ENCODE data around the gene KCNJ3. TPM values are rescaled to one million over a fixed set of nuclear protein-coding genes. Genes with fewer than 3 reads are reported as not detected.

KCNJ3 gene
- polyA plus RNA-seq, 3 donors, result not detected

GRCh38 chr2:154686162-154686561 is 12.3 kb upstream of the KCNJ3 start:
- Histone ChIP-seq H3K27ac (ENCODE audit: low read depth in 1 of 2, low read length in 2 of 2) (no peak overlapping the region), H3K4me2 (replicated peaks; ENCODE audit: extremely low read depth, low read length, poor library complexity, severe bottlenecking) (no peak overlapping the region), H2AFZ (ENCODE audit: insufficient read depth, low read depth, low read length, poor library complexity, severe bottlenecking) (no peak overlapping the region), H3K4me3 (replicated peaks in 1 of 3; ENCODE audit: low read depth in 2 of 3, low read length in 3 of 3) (no peak overlapping the region), H4K20me1 (ENCODE audit: insufficient read depth, low read length) (no peaks in the 10 kb centered on the region), H3K9ac (ENCODE audit: insufficient read depth, low read length, poor library complexity, severe bottlenecking) (no peak overlapping the region), H3K9me3 (replicated peaks in 1 of 2; ENCODE audit: control insufficient read depth in 1 of 2, insufficient read depth in 1 of 2, low read length in 2 of 2) (no peaks in the 10 kb centered on the region), H3K27me3 (ENCODE audit: control insufficient read depth in 2 of 2, insufficient read depth in 2 of 2, low read length in 2 of 2) (no peaks in the 10 kb centered on the region), H3K79me2 (ENCODE audit: insufficient read depth, low read length) (no peaks in the 10 kb centered on the region), H3K4me1 (ENCODE audit: control insufficient read depth in 1 of 2, insufficient read depth in 2 of 2, low read length in 2 of 2) (no peaks in the 10 kb centered on the region), H3K36me3 (replicated peaks in 1 of 2; ENCODE audit: control insufficient read depth in 1 of 2, insufficient read depth in 2 of 2, low read length in 2 of 2) (no peaks in the 10 kb centered on the region)
- Mint-ChIP-seq H3K27ac (no peak overlapping the region), H3K4me1 (peaks cover under 1% of the 10 kb centered on the region), H3K27me3 (ENCODE audit: low read depth in 3 of 3) (peaks cover 0 to 1% (median under 1%) of the 10 kb centered on the region in 3 donors), H3K9me3 (peaks cover 0 to 6% (median 2%) of the 10 kb centered on the region in 7 donors), H3K4me3 (no peak overlapping the region), H3K36me3 (no peaks in the 10 kb centered on the region)
- TF ChIP-seq, protein P1, sequence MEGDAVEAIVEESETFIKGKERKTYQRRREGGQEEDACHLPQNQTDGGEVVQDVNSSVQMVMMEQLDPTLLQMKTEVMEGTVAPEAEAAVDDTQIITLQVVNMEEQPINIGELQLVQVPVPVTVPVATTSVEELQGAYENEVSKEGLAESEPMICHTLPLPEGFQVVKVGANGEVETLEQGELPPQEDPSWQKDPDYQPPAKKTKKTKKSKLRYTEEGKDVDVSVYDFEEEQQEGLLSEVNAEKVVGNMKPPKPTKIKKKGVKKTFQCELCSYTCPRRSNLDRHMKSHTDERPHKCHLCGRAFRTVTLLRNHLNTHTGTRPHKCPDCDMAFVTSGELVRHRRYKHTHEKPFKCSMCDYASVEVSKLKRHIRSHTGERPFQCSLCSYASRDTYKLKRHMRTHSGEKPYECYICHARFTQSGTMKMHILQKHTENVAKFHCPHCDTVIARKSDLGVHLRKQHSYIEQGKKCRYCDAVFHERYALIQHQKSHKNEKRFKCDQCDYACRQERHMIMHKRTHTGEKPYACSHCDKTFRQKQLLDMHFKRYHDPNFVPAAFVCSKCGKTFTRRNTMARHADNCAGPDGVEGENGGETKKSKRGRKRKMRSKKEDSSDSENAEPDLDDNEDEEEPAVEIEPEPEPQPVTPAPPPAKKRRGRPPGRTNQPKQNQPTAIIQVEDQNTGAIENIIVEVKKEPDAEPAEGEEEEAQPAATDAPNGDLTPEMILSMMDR (IDR thresholded peaks at IDR 0.05), result no peak
- intact Hi-C loops (cut with micrococcal nuclease), result no loop called here
- no peak for DNase-seq
- no CpG with 5 or more reads among the region's 3 CpGs for WGBS (ENCODE audit: insufficient coverage)

DNA sequence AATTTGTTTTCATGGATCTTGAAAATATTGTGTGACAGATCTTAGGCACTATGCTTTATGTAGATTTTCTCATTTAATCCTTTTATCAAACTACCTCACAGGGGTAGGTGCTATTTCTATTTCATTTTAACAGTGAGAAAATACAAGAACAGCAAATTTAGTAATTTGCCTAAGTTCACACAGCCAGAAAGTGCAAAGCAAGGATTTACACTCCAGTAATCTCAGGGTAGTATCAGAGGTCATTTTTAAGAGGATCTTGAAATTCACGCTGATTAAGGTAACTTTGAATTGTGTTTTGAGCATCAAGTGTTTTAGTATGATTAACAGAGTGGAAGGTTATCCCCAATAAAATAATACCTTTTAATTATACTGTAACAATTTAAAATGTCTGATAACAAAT is 10.1 kb upstream of the KCNJ3 start:
- no peaks in the 10 kb centered on the region for H3K27me3 ChIP-seq (ENCODE audit: control insufficient read depth in 2 of 2, insufficient read depth in 2 of 2, low read length in 2 of 2)
- intact Hi-C loops (cut with micrococcal nuclease), result no loop called here
- WGBS (ENCODE audit: insufficient coverage), result no CpG with 5 or more reads among the region's 1 CpG
- H3K36me3 ChIP-seq (replicated peaks in 1 of 2; ENCODE audit: control insufficient read depth in 1 of 2, insufficient read depth in 2 of 2, low read length in 2 of 2), result no peaks in the 10 kb centered on the region
- no peaks in the 10 kb centered on the region for H4K20me1 ChIP-seq (ENCODE audit: insufficient read depth, low read length)
- H3K4me3 ChIP-seq (replicated peaks in 1 of 3; ENCODE audit: low read depth in 2 of 3, low read length in 3 of 3), result no peak overlapping the region
- no peak overlapping the region for H3K27ac ChIP-seq (ENCODE audit: low read depth in 1 of 2, low read length in 2 of 2)
- Mint-ChIP-seq H3K27ac (no peak overlapping the region), H3K9me3 (peaks cover 0 to 2% (median 0%) of the 10 kb centered on the region in 7 donors), H3K36me3 (no peaks in the 10 kb centered on the region), H3K4me3 (no peak overlapping the region), H3K27me3 (ENCODE audit: low read depth in 3 of 3) (peaks cover 0 to 2% (median 1%) of the 10 kb centered on the region in 3 donors), H3K4me1 (no peaks in the 10 kb centered on the region)
- no peak for DNase-seq
- H2AFZ ChIP-seq (ENCODE audit: insufficient read depth, low read depth, low read length, poor library complexity, severe bottlenecking), result no peak overlapping the region
- H3K4me1 ChIP-seq (ENCODE audit: control insufficient read depth in 1 of 2, insufficient read depth in 2 of 2, low read length in 2 of 2), result no peaks in the 10 kb centered on the region
- TF ChIP-seq, protein P1 (IDR thresholded peaks at IDR 0.05), result no peak
- no peaks in the 10 kb centered on the region for H3K79me2 ChIP-seq (ENCODE audit: insufficient read depth, low read length)
- H3K9ac ChIP-seq (ENCODE audit: insufficient read depth, low read length, poor library complexity, severe bottlenecking), result no peak overlapping the region
- H3K9me3 ChIP-seq (replicated peaks in 1 of 2; ENCODE audit: control insufficient read depth in 1 of 2, insufficient read depth in 1 of 2, low read length in 2 of 2), result no peaks in the 10 kb centered on the region
- H3K4me2 ChIP-seq (replicated peaks; ENCODE audit: extremely low read depth, low read length, poor library complexity, severe bottlenecking), result no peak overlapping the region

All from CD14-positive monocyte (primary cell).